Stimulated activated effector memory CD8-positive, alpha-beta T cell treated with anti-CD3 and anti-CD28 coated beads, Interleukin-12 subunit alpha, Interleukin-12 subunit beta, amount 100 ng/mL, for 72 hours (primary cell): ENCODE results near the gene PLCD1.

Experiments used
- ATAC-seq: fragments of 150-1000 bp; cut with Tn5 transposase; 2 replicates; pipeline ENCODE4 v1.10.0; 2021
- DNase-seq, 2 donors: peaks; one replicate each; pipeline ENCODE4 v3.0.0; 2021 to 2022; ENCODE audit warnings: low spot score in 2 of 2
- H3K27ac Mint-ChIP-seq: one replicate; pipeline ENCODE4 v1.8.0; 2022; ENCODE audit warnings: mild to moderate bottlenecking, mixed read lengths
- H3K36me3 Mint-ChIP-seq: one replicate; pipeline ENCODE4 v1.8.0; 2022; ENCODE audit warnings: mild to moderate bottlenecking, mixed read lengths
- H3K4me1 Mint-ChIP-seq: one replicate; pipeline ENCODE4 v1.8.0; 2022; ENCODE audit warnings: mixed read lengths
- H3K4me3 Mint-ChIP-seq: one replicate; pipeline ENCODE4 v1.8.0; 2022; ENCODE audit warnings: mild to moderate bottlenecking, mixed read lengths
- H3K9me3 Mint-ChIP-seq: one replicate; pipeline ENCODE4 v1.8.0; 2022; ENCODE audit warnings: mixed read lengths

PLCD1 gene

DNA sequence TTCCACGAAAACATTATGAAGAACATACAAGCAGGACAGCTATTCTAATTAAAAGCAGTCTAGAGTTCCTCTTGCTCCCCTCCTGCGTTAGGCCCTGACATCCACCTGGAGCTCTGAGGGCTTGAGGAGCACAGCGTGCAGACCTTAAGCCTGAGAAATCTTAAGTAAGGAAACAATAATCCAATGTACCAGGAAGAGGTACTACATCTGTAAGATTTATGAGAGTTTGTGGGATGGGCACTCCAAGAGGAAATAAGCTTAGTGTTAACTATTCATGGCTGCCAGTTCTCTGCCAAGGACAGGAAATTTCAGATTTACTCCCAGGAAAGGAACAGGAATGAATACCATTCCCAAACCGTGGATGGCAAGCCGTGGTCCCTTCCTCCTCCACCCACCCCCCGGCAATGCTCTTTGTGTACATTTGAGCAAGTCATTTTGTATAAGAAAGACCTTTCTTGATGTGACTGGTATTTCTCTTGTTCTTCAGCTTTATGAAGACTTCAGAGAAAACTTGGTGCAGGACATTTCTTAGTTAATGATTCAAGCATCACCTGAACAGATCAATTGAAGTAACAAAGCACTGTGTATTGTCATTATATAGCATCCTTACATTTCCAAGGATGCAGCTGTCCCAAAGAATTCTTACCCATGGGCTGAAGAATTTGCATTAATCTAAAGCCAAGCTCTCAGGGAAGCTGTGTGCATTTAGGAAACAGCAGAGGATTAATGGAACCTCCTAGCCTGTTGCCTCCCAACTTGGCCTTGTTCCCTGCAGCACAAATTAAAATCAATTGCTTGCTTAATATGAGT, 67.6 kb downstream of the PLCD1 start:
- H3K9me3 Mint-ChIP-seq: no peaks in the 10 kb centered on the region
- H3K4me3 Mint-ChIP-seq: no peak overlapping the region
- DNase-seq: no peak
- H3K27ac Mint-ChIP-seq: no peak overlapping the region
- H3K4me1 Mint-ChIP-seq: peaks cover 9% of the 10 kb centered on the region
- no peak for ATAC-seq
- H3K36me3 Mint-ChIP-seq: no peaks in the 10 kb centered on the region

DNA sequence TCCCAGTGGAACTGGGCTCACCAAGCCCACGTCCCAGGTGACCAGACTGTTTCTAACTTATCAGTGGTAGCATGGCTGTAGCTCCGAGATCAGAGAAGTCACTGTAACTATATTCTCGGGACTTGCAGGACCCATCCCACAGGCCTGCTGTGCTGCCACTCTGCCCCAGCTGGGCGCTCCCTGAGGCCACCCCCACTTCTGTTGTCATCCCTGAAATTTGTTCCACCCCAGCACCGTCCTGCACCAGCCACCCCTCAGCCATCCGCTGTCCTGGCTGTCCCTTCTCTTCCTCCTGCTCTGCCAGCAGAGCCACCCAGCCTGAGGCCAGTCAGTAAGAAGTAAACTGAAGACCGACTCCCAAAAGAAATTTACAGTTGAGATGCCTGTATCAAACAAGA, 71.9 kb downstream of the PLCD1 start:
- H3K27ac Mint-ChIP-seq: peak overlapping the region; percentile 89

More for the DNA sequence above, 71.9 kb downstream of the PLCD1 start:
- Mint-ChIP-seq H3K9me3 (no peaks in the 10 kb centered on the region), H3K4me3 (no peak overlapping the region), H3K36me3 (no peaks in the 10 kb centered on the region), H3K4me1 (peaks cover 9% of the 10 kb centered on the region)
- DNase-seq (peak in 1 of 2 donors; percentile 41), ATAC-seq (peak; percentile 45)
